ENCODE results near the gene SNX11.
"Not testable (repeated sequence)": the region's sequence is repeated elsewhere in the genome, so short reads cannot be mapped to it uniquely, and the experiment has no call there.

Gene SNX11, protein sequence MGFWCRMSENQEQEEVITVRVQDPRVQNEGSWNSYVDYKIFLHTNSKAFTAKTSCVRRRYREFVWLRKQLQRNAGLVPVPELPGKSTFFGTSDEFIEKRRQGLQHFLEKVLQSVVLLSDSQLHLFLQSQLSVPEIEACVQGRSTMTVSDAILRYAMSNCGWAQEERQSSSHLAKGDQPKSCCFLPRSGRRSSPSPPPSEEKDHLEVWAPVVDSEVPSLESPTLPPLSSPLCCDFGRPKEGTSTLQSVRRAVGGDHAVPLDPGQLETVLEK

DNA sequence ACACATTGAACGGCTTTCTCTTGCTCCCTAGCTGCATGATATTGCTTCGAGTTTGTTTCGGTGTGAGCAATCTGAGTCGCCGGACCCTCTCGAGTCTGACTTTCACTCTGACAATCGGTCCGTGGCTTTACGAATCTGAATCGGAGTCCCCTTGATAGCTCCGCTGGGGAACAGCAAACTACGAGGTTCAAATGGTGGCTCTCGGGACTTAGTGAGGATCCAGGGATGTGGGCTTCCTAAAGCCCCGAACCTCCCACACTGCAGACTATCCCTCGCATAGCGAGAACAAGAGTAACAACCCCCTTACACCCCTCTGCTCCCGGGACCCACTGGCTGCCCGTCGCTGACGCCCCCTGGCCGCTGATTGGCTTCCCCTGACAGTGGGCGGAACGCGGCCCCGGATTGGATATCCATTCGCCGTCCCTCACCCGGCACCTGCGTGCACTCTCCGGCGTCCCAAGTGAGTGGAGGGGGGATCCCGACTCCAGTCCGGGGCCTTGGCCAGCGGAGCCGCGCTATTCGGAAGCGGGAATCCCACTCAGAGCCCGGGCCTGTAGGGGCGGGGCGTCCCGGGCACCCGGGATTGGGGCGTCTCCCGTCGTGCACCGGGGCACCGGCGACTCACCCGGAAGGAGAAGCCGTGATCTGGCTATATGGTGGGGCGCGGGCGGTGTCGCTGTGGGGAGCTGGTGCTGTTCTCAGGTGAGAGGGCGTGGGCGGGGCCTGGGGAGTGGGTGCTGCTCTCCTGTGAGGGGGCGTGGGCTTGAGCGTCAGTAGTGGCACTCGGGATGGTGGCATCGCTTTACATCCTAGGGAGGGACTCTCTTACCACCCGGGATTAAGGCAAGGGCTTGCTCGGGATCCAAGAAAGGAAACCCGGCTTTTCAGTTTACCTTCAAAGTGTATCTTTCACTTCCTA is at the start of gene SNX11:
Gene SNX11, plus strand, starts transcription at position 630 of the 919 bp plus-strand sequence. CDS start 4,278 bp downstream, outside the sequence.
- ATAC-seq = peak; percentile 91 to 92

DNA sequence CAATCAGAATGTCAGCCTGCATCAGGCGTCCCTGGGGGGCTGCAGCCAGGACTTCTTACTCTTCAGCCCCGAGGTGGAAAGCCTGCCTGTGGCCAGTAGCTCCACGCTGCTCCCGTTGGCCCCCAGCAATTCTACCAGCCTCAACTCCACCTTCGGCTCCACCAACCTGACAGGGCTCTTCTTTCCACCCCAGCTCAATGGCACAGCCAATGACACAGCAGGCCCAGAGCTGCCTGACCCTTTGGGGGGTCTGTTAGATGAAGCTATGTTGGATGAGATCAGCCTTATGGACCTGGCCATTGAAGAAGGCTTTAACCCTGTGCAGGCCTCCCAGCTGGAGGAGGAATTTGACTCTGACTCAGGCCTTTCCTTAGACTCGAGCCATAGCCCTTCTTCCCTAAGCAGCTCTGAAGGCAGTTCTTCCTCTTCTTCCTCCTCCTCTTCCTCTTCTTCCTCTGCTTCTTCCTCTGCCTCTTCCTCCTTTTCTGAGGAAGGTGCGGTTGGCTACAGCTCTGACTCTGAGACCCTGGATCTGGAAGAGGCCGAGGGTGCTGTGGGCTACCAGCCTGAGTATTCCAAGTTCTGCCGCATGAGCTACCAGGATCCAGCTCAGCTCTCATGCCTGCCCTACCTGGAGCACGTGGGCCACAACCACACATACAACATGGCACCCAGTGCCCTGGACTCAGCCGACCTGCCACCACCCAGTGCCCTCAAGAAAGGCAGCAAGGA is 49.0 kb upstream of the SNX11 start:
- ATAC-seq = no peak

DNA sequence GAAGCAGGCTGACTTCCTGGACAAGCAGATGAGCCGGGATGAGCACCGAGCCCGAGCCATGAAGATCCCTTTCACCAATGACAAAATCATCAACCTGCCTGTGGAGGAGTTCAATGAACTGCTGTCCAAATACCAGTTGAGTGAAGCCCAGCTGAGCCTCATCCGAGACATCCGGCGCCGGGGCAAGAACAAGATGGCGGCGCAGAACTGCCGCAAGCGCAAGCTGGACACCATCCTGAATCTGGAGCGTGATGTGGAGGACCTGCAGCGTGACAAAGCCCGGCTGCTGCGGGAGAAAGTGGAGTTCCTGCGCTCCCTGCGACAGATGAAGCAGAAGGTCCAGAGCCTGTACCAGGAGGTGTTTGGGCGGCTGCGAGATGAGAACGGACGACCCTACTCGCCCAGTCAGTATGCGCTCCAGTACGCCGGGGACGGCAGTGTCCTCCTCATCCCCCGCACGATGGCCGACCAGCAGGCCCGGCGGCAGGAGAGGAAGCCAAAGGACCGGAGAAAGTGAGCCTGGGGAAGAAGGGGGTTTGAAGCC is 48.4 kb upstream of the SNX11 start:
- ATAC-seq = no peak

DNA sequence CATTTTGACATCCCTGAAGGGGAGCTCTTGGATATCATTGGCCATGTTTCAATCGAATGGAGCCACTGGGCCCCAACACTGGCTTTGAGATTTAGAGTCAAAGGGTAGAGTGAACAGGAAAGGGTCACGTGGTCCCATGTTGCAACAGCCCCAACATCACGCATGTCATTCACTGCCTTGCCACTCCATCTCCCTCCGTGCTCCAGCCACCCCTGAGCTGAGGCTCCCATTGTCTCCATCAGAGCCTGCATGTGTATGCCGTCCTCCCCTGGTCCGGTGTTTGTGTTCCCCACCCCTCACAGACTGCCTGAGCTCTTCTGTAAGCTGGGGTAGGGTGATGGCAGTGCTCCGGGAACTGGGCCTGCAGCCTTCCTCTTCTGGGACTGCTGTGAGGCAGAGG is 47.3 kb upstream of the SNX11 start:
- no peak for ATAC-seq

DNA sequence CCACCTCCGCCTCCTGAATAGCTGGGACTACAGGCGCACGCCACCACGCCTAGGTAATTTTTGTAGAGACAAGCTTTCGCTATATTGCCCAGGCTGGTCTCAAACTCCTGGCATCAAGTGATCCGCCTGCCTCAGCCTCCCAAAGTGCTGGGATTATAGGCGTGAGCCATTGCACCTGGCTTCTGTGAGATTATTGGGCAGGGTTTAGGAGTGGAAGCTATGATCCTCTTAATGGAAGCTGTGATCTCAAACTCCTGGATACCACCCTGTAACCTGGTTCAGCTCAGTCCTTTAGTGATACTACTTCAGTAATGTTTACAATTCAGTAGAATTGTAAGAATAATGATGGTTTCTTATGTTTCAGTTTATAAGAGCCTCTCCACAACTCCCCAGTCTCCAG is 45.3 kb upstream of the SNX11 start:
- no peak for ATAC-seq

DNA sequence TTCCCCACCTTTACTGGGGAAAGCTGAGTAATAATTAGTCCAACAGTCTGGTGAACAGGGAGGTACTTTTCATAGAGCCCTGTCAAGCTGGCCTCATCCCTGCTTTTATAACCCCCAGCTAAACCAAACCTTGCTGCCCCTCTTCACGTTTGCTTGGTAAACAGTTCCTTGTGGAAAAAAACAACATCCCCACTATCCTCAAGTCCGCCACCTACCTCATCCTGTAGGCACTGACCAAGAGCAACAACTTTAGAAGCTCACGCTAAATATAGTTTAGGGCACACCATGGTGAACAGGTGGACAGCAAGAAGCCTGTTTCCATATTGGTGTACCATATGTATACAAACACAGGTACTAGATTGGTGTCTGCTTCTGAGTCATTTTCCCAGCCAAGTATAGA is 42.9 kb upstream of the SNX11 start:
- no peak for ATAC-seq

DNA sequence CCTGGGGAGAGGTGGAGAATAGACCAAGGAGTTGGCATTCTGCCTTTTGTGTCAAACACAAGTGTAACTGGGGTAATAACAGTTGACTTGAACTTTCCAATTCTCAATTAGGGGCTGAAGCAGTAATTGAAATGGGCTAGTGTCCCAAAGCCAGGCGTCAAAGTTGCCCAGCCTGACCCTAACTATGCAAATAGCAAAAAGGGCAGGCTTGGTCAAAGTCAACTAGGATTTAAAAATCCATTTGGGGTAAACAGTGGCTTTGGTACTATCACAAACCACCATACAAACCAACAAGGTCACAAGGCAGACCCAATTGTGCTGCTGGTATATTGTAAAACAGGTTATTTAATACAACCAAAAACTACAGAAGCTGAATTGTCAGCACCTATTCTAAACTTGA is 41.4 kb upstream of the SNX11 start:
- ATAC-seq = no peak

DNA sequence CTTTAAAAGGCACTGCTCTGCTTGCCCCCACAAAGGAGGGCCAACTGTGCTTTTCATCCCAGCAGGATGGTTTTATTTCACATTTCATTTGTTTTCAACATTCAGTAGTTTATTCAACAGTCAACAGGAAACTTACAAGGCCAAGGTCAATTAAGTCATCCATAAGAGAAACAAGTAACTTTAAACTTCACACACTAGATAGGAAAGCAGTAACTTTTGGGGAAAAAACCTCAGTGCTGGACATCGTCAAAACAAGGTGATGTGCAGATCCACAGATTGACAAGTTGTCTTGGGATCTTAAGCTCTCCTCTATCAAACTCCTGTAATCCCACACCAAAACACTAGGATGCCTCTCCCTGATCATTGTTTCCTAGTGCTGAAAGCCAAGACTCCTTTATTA is 40.9 kb upstream of the SNX11 start:
- ATAC-seq = no peak

DNA sequence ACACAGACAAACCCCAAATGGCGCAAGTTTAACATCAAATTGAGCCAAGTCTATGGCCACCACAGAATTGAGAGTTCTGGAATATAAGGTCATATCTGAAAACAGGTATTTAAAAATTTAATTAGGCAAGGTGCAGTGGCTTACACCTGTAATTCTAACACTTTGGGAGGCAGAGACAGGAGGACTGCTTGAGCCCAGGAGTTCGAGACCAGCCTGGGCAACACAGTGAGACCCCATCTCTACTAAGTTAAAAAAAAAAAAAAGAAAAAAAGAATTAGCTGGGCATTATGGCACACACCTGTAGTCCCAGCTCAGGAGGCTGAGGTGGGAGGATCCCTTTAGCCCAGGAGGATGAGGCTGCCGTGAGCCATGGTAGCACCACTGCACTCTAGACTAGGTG is 40.3 kb upstream of the SNX11 start:
- ATAC-seq = no peak

DNA sequence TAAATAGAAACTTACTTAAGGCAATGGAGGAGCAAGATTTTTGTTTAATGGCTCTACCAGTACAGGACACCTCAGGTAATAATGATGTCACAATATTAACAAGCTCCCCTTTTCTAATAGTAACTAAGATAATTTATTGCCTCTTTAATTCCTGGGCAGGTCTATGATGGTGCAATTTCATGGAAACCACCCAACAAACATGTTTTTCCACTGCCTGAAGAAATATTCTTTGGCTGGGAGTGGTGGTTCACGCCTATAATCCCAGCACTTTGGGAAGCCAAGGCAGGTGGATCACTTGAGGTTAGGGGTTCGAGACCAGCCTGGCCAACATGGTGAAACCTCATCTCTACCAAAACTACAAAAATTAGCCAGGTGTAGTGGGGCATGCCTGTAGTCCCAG is 39.8 kb upstream of the SNX11 start:
- not testable (repeated sequence) for ATAC-seq

DNA sequence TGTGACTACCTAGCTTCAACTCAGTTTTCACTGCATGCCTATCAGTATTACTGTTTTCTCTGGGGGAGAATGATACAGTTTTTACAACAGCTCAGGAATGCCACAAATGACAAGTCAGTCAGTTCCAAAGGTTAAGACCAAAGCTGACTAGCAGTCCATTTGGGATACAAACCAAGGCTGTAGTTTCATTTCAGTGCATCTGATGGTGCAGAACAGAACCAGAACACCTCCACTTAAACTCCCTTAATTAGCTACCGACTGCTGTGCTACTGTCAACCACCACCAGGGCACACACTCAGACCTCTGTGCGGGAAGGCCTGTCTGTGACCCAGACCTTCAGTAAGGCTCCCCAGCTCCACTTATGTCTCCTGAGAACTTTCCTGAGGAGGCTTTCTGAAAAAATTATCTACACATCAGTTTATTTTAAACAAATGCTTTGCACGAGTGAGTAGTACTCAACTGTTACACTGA is 39.0 kb upstream of the SNX11 start:
- ATAC-seq = peak in 1 of 2 donors; percentile 64

DNA sequence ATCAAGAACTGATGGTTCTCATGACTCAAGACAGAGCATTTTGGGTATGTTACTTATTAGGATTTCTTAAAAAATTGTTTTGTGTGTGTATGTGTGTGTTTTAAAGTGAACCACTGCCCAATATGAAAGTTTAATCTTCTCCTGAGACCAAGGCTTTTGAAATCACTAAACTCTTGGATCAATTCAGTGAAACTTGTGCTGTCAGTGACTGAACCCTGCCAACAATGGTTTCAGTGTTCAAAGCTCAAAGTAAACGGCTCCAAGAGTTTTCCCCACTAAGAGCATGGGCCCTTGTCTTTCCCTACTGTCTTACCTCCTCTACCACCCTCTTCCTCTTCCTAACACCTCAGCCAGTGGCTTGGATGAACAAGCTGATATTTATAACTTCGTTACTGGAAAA is 37.4 kb upstream of the SNX11 start:
- no peak for ATAC-seq

DNA sequence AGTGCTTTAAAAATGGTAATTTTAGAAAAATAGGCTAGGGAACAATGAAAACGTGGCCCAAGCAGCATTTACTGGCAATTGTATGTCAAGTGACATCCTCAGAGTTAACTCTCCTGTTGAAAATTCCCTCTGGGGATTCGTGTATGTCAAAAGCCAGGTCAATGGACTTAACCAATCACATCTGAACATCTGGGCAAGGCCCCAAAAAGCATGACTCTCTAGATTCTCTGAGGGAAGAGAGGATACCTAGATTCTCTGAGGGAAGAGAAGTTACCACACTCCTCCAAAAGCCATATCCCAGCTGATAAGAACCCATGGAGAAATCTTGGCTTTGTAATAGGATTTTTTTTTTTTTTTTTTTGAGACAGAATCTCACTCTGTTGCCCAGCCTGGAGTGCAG is 35.9 kb upstream of the SNX11 start:
- no peak for ATAC-seq

DNA sequence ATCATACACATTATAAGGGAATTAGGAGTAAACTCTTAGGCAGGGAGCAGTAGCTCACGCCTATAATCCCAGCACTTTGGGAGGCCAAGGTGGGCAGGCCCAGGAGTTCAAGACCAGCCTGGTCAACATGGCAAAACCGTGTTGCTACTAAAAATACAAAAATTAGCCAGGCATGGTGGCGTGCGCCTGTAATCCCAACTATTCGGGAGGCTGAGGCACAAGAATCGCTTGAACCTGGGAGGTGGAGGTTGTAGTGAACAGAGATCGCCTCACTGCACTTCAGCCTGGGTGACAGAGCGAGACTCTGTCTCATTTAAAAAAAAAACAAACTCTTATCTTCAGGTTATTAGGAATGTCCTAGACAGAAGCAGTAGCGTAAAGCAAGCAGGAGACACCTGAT is 34.8 kb upstream of the SNX11 start:
- ATAC-seq = not testable (repeated sequence)

DNA sequence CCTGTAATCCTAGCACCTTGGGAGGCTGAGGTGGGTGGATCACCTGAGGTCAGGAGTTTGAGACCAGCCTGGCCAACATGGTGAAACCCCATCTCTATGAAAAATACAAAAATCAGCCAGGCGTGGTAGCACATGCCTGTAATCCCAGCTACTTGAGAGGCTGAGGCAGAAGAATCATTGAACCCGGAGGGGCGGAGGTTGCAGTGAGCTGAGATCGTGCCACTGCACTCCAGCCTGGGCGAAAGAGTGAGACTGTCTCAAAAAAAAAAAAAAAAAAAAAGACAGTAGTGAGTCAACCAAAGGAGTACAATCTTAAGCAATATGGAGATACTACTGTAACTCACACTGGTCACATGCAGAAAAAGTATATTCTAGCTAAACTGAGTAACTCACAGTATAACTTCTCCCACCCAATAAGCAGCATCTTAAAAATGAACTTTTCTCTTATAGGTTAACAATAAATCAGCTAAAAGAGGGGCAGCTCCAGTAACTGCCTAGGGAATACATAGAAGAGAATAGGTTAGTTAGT is 33.9 kb upstream of the SNX11 start:
- ATAC-seq = not testable (repeated sequence)

DNA sequence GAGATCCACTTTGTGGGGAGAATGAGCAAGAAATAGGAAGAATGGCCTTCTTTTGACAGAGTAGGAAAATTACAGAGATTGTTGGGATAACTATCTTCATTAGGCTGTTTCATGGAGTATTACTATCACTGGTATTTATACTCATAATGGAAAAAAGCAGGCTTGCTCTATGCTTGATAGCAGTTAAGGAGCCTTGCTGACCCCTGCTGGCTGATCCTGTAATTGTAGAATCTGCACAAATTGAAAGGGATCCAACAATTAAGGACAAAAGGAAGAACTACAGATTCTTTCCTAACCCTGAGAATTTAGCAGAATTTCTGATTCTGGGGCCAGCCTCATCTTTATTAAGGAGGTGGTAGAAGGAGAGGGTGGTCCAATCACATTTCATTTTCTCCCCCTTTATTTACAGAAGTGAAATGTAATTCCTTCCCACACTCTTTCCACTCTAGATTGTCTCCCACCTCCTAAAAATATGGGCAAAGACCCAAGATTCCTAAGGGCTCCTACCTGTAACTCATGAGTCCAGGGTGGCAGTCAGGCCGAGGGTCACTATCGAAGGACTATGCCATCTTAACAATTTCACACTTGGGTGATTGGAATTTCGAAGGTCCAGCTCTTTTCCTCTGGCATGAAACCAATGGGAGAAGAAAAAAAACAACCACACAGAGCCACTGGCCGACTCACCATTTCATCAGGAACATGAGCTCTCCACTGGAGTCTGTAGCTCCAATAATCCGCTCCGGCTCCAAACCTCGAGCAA is 33.1 kb upstream of the SNX11 start:
- peak; percentile 68 to 72 for ATAC-seq

DNA sequence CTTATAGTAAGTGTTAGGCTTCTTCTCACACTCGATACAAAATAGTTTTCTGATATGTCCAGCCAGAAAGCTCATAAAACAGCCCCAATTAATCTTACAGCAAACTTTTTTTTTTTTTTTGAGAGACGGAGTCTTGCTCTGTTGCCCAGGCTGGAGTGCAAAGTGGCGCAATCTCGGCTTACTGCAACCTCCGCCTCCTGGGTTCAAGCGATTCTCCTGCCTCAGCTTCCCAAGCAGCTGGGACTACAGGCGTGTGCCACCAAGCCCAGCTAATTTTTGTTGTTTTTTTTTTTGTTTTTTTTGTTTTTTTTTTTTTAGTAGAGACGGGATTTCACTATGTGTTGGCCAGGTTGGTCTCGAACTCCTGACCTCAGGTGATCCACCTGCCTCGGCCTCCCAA is 30.4 kb upstream of the SNX11 start:
- not testable (repeated sequence) for ATAC-seq

DNA sequence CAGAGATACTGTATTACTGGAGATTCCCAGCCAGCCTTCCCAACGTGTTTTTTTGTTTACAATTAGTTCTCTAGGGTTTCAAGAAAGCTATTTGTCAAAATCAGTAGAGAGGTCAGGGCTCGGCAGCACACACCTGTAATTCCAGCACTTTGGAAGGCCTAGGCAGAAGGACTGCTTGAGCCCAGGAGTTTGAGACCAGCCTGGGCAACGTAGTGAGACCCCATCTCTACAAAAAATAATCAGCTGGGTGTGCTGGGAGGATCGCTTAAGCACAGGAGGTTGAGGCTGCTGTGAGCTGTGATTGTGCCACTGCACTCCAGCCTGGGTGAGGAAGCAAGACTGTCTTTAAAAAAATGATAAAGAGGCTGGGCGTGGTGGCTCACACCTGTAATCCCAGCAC is 25.7 kb upstream of the SNX11 start:
- no peak for ATAC-seq

DNA sequence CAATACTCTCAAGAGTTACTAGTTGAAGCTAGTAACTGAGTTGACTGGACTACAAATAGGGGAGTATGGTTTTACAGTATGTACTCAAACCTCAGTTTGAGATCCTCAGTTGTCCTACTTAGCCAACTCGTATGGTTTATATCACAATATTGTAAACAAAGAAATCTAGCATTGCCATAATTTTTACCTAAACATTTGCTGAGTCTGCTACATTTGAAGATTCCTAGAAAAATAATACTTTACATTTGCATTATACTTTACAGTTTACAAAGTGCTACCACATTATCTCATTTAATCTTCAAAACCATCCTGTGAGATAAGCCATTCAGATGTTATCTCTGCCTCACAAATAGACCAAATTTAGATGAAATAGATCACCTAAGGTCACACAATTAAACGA is 22.6 kb upstream of the SNX11 start:
- ATAC-seq = no peak

DNA sequence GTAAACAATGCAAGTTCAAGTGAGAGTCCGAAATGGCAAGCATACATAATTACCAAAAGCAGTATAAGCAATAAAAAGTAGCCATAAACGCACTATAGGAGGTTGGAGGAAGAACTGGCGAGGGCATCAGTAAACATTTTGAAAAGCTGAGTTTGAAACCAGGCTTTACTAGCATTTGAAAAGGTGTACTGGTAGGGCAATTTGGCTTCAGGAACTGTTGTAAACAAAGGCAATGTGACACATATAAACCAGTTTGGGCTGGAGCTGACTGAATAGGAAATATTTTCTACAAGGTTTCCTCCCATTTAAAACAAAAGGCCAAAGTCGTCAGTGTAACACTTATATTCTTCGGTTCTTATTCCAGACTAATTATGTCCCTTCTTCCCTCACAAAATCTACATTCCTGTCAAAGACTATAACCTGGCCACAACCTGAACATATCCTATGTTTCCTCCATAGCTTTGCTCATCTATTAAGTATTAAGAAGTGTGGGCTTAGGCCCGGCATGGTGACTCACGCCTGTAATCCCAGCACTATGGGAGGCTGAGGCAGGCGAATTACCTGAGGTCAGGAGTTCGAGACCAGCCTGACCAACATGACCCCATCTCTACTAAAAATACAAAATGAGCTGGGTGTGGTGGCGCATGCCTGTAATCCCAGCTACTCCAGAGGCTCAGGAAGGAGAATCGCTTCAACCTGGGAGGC is 14.1 kb upstream of the SNX11 start:
- no peak for ATAC-seq

DNA sequence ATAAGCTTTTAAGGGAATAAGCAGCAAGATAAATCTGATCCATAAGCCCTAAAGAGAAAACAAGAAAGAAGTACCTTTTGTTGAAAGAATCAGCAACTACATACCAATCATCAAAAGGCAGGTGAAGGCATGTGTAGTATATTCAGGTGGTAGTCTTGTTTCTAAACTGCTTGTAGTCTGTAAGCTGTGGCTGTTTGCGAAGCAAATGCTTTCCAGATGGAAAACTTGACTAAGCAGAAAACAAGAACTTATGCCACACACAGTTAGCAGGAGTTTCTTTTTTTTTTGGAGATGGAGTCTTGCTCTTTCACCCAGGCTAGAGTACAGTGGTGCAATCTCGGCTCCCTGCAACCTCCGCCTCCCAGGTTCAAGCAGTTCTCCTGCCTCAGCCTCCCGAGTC is 12.0 kb upstream of the SNX11 start:
- ATAC-seq = no peak

Data from activated CD4-positive, CD25-positive, alpha-beta regulatory T cell treated with anti-CD3 and anti-CD28 coated beads, Interleukin-2, amount 50 U/mL, for 24 hours (primary cell).